NCI-H774 (cell line): Measurements from ENCODE around the gene EIF5.

Experiments
- DNase-seq: peaks from one replicate; lab custom pipeline; 2025; lab: John Stamatoyannopoulos, UW

Gene EIF5

GRCh38 chr14:103310576-103311095, 23.4 kb upstream of the EIF5 start:
- no peak for DNase-seq

DNA sequence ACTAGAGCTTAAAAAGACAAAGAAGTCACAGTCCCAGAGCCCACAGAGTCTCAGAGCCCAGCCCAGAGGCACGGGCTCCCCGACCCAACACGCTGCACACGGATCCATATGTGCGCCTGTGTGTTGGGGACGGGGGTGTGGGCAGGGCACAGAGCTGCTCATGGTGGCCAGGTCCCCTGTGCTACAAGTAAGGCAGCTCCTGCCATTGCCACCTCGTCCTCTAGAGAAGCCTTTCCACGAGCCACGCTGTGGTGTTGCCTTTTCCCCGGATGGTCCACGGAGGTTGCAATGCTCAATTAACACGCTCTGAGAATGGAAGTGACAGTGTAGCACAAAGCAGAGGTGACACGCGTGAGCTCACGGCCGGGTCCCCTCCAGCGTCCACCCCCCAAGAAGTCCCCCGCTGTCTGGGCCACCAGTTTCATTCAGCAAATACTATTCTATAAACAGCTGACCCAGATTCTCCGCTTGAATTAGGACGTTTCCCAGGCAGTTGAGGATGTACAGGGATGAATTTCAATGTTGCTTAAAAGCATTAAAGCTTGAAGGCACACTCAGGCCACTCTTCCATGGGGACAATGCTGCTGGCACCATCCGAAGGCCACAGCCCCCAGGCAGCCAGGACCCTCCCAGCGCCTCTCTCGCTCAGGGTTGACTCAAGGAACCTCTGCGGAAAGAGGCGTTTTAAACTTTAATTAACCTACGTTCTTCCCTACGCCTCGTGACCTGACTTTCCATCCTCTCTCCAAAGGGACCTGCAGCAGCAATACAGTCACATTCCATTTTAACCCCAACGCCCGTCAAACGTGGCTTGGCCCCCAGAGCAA, 22.7 kb upstream of the EIF5 start:
- no peak for DNase-seq

DNA sequence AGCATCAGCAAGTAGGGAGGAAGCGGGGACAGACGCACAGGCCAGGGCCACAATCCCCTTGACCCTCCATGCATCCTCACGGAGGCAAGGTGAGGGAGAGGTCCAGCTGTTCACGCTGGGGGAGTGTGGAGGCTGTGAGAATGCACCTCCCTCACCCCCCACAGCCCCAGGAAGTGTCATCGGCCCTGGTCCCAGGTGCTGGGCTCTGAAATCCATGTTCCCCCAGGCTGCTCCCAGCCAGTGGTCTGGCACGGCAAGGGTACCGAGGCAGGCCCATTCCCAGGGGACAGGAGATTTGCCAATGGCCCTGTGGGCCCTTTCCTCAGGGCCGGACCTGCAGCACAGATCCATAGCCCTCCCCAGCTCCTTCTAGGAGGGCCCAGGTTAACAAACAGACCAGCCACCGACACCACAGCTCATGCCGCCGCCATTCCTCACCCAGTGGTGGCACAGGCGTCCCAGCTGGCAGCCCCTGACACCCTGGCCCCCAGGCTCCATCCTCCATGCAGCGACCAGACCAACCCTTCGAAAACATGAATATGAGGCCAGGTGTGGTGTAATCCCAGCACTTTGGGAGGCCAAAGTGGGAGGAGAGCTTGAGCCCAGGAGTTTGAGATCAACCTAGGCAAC, 21.9 kb upstream of the EIF5 start:
- DNase-seq: no peak

DNA sequence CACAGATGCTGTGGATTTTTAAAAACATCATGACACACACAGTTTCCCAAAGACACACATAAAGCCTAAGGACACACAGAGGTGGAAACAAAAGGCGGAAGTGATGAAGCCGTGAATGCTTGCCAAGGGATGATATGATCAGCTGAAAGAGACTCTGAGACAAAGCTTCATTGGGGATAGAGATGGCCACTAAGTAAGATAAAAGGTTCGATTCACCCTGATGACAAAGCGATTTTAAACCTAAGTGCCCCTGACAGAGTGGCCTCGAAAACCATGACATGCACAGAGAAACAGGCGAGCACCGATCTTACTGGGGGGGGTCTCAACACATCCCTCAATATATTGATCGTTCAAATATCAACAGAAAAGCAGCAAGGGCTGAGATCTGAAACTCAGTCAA, 20.3 kb upstream of the EIF5 start:
- DNase-seq: no peak

DNA sequence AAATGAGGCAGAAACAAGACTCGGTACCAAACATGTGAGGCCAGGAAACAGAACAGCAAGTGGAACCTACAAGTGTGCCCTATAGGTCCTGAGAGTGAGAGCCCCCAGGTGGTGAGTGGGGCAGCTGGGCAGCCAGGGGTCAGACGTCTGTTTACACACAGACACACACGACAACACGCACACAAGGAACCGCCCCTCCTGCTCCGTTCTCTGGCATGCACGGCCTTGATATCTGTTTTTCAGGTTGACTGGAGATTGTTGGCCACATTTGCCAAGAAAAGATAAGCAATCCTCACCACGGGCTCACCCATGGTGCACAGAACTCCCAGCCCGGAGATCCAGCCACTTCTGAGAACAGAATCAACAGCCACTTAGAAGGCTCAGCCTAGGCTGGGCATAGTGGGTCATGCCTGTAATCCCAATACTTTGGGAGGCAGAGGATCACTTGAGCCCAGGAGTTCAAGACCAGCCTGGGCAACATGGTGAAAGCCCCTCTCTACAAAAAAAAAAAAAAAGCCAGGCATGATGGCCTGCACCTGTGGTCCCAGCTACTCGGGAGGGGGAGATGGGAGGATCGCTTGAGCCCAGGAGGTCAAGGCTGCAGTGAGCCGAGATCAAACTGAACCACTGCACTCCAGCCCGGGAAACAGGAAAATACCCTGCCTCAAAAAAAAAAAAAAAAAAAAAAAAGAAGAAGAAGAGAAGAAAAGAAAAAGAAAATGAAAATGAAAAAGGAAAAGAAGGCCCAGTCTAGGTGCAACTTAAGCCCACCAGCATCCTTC, 19.4 kb upstream of the EIF5 start:
- DNase-seq: no peak

DNA sequence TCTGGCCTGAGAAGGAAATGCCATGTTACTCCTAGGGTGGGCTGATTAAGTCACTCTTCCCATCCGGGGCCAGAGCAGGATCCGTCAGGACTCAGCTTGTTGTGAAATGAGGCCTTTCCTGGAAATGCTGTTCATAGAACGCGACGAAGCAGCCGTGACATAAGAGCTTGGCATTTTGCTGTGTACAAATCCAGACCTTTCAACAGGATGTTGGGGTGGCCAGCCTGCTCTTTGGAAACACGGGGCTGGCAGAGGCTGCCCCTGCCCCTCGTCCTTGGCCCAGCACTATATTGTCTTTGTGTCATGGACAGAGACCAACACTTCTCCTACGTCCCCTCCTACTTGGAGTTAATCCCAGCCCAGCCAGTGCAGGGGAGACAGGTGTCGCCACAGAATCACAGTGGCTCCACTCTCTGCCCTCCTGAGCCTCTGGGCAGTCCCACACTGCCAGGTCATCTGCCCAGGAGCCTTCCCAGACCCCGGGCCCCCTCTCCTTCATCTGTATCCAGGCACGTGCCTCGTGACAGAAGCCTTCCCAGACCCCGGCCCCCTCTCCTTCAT, 18.6 kb upstream of the EIF5 start:
- no peak for DNase-seq

DNA sequence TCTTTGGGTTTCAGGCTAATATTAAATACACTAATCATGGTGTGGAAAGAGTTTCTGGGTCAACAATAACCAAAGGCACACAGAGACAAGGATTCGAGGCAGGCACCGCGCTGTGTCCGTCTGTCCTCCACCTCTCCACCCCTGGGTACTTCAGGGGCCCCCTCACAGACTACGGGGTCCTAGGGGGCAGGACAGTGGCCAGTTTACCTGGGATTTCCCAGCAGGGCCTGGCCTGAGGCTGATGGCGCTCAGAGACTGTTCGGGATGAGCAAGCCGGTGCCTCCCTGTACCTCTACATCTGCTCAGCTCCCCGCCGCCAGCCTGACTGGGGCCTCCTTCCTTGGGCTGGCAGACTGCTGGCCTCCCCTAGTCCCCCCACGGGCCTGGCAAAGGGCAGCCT, 18.1 kb upstream of the EIF5 start:
- no peak for DNase-seq

GRCh38 chr14:103316721-103317121, 17.3 kb upstream of the EIF5 start:
- DNase-seq: no peak

DNA sequence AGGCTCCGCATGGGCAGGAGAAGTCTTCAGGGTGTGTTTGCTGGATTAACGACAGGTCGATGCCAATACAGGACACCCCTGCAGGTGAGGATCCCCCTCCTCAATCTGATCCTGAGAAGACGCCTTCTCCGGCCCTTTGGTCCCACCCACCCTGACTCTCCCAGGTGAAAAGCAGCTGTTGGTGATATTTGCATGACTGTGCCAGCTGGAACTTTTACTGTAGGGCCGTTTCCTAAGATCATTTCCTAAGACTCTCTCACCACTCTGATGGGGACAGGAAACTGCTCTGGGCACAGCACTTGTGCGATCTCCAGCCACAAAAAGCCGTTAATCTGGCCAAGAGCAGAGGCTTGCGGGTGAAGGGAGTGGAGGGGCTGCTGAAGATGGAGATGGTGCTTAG, 16.8 kb upstream of the EIF5 start:
- DNase-seq: no peak

GRCh38 chr14:103317976-103318580, 16.0 kb upstream of the EIF5 start:
- DNase-seq: no peak

GRCh38 chr14:103318750-103319419, 15.2 kb upstream of the EIF5 start:
- no peak for DNase-seq

DNA sequence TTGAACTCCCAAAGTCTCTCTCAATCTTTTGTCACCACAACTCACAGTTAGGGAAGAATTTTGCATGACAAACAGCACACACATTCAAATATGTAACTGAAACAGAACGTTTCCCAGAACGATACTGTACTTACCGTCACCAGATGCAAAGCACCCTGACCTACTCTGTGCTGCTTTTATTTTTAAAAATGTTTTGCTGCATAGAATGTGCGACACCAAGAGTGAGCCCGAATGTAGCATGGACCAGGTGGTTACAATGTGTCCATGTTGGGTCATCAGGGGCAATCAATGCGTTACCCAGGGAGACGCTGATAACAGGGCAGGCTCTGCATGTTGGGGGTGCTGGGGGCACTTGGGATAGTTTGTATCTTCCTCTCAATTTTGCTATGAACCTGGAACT, 14.6 kb upstream of the EIF5 start:
- no peak for DNase-seq

DNA sequence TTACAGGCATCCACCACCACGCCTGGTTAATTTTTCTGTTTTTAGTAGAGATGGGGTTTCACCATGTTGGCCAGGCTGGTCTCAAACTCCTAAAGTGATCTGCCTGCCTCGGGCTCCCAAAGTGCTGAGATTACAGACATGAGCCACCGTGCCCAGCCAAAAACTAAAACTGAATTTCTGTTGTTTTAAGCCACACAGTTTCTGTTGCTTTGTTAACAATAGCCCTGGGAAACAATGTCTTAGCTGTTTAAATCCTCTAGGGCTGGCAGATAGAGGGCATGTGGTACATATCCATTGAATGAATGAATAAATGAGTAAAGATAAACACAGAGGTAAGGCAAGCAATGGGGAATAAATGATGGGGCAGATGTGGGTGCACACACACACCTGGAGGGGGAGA, 8.0 kb upstream of the EIF5 start:
- no peak for DNase-seq

DNA sequence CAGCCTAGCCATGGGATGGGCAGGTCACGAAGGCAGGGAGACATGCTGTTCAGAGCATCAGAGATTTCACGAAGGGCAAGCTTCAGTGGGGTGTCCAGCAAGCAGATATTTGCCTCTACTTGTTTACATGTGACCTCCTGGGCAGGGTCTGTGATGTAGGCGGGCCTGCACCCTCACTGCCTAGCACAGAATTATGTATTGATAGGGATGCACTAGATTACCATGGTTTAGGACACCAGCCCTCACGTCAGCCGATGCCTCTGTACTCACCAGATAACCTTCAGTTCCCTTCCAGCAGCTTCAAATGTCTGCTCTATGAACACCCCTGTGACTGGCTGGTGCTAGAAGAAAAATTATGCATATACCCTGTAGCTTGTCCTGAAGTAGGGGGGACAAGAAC, 5.1 kb upstream of the EIF5 start:
- DNase-seq: no peak

DNA sequence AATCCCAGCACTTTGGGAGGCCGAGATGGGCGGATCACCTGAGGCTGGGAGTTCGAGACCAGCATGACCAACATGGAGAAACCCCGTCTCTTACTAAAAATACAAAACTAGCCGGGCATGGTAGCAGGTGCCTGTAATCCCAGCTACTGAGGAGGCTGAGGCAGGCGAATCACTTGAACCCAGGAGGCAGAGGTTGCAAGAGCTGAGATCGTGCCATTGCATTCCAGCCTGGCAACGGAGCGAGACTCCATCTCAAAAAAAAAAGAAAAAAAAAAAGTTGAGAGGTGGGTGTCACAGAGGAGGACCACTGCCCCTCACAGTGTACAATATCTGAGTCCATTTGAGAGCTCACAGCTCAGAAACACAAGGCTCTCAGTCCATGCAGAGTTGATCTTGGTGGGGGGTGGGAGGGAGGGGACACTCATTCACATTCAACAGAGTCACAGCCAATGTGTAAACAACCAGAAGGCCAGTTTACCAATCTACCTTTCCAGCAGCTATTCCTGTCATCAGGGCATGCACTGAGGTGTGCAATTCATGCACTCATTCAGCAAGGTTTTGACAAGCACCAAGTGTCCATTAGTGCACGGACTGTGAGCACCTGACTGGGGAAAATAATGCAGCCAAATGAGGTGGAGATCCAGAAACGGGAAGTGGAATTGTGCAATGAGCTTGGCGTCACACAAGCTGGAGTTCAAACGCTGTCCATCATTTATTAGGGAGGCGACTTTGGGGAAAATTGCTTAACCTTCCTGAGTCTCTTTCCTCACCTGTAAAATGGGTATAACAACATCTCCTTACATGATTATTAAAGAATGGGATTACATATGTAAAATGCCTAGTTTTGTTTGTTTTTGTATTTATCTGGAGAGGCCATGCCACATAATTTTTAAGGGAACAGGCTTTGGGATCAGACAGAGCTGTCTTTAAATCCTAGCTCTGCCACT, 4.4 kb upstream of the EIF5 start:
- DNase-seq: peak; percentile 82

- no peak for DNase-seq
Observed at GRCh38 chr14:103330536-103330935, 3.5 kb upstream of the EIF5 start.

- no peak for DNase-seq
Observed at GRCh38 chr14:103332143-103332919, 1.7 kb upstream of the EIF5 start.

- DNase-seq: peak; percentile 46
Observed at GRCh38 chr14:103334644-103335622, 896 bp downstream of the EIF5 start.
